Right renal cortex interstitium (tissue), 3 donors: ENCODE measurements around the gene RAB37. TPM values are rescaled to one million over a fixed set of nuclear protein-coding genes. Genes with fewer than 3 reads are reported as not detected.

Experiments
- DNase-seq, 3 donors: peaks; one replicate each; pipeline ENCODE4 v3.0.0-alpha.2; 2013; ENCODE audit warnings: low read depth in 3 of 3, low spot score in 2 of 3
- polyA plus RNA-seq, 3 donors: library from polyadenylated mRNA; unstranded; fragments of 120-200 nt; gene quantifications; one replicate each; pipeline ENCODE4 v1.2.1, GENCODE V29; 2013; ENCODE audit not compliant: insufficient read length in 3 of 3

Gene RAB37
- polyA plus RNA-seq = 1 to 10 TPM; 4.8 to 5.7 (median 5.6) TPM

- no peak for DNase-seq
These were observed at the start of gene RAB37 for GRCh38 chr17:74736513-74737298. Gene RAB37 (plus strand): TSS chr17:74737256. CDS start chr17:74737273, 17 bp downstream.

GRCh38 chr17:74687886-74688285 lies 49.2 kb upstream of the RAB37 start:
- no peak for DNase-seq

GRCh38 chr17:74690409-74690825 lies 46.6 kb upstream of the RAB37 start:
- no peak for DNase-seq

GRCh38 chr17:74691151-74691550 lies 45.9 kb upstream of the RAB37 start:
- DNase-seq = no peak

GRCh38 chr17:74694081-74694480 lies 43.0 kb upstream of the RAB37 start:
- no peak for DNase-seq

GRCh38 chr17:74695629-74696028 lies 41.4 kb upstream of the RAB37 start:
- DNase-seq = no peak

GRCh38 chr17:74697515-74697914 lies 39.5 kb upstream of the RAB37 start:
- DNase-seq = no peak

GRCh38 chr17:74698069-74698468 lies 39.0 kb upstream of the RAB37 start:
- DNase-seq = no peak

- DNase-seq = no peak
These were observed 37.8 kb upstream of the RAB37 start for GRCh38 chr17:74699236-74699635.

- no peak for DNase-seq
These were observed 34.8 kb upstream of the RAB37 start for GRCh38 chr17:74702116-74702871.

GRCh38 chr17:74703311-74703710 lies 33.7 kb upstream of the RAB37 start:
- no peak for DNase-seq

GRCh38 chr17:74704544-74704943 lies 32.5 kb upstream of the RAB37 start:
- no peak for DNase-seq

GRCh38 chr17:74711058-74711824 lies 25.8 kb upstream of the RAB37 start:
- no peak for DNase-seq

- DNase-seq = no peak
These were observed 24.8 kb upstream of the RAB37 start for GRCh38 chr17:74712301-74712700.

GRCh38 chr17:74712756-74713155 lies 24.3 kb upstream of the RAB37 start, which contains the start of gene CD300LF:
Gene CD300LF (minus strand): TSS chr17:74712923. CDS start chr17:74712866, 57 bp downstream.
- DNase-seq = no peak

- no peak for DNase-seq
These were observed 23.8 kb upstream of the RAB37 start for GRCh38 chr17:74713171-74713755.

GRCh38 chr17:74715144-74715543 lies 21.9 kb upstream of the RAB37 start:
- no peak for DNase-seq

GRCh38 chr17:74720506-74720905 lies 16.6 kb upstream of the RAB37 start:
- DNase-seq = no peak

GRCh38 chr17:74722782-74723181 lies 14.3 kb upstream of the RAB37 start:
- no peak for DNase-seq

- no peak for DNase-seq
These were observed 13.2 kb upstream of the RAB37 start for GRCh38 chr17:74723891-74724290.

GRCh38 chr17:74725111-74725510 lies 11.9 kb upstream of the RAB37 start:
- no peak for DNase-seq
